HEK293 (cell line): ENCODE data around the gene CSK.
A peak's percentile ranks its signal among the peaks of the same experiment; 100 is the strongest.

ENCODE experiments used
- CTCF ChIA-PET: fragments of 350-600 bp; formaldehyde crosslinking; extraction: SDS; loops from one replicate; lab custom pipeline; 2021; ENCODE audit warnings: antibody characterized with exemption; lab: Yijun Ruan, JAX
- POLR2A ChIA-PET: fragments of 300-600 bp; formaldehyde crosslinking; extraction: SDS; loops from one replicate; lab custom pipeline; 2020; ENCODE audit warnings: antibody characterized with exemption, inconsistent platforms; lab: Yijun Ruan, JAX
- H3K27ac ChIP-seq: fragments of 200-500 bp; sonication (Bioruptor generic); 2 replicates; pipeline ENCODE4 v1.5.1; 2014; ENCODE audit warnings: low read depth, low read length, control low read depth, inconsistent platforms; ENCODE audit errors: extremely low read depth
- H3K36me3 ChIP-seq, 2 experiments: fragments of 200-500 bp in 1 of 2; sonication (Bioruptor generic) in 1 of 2; 1 replicate in 1 of 2; 2 replicates in 1 of 2; pipeline ENCODE4 v1.5.1; 2014 to 2017; ENCODE audit warnings: inconsistent platforms in 2 of 2, low read length in 2 of 2; ENCODE audit not compliant: control insufficient read depth in 2 of 2, insufficient read depth in 1 of 2
- H3K4me1 ChIP-seq: fragments of 200-500 bp; sonication (Bioruptor generic); 2 replicates; pipeline ENCODE4 v1.5.1; 2014; ENCODE audit warnings: mild to moderate bottlenecking, low read length, inconsistent platforms; ENCODE audit not compliant: control insufficient read depth, insufficient read depth
- H3K4me3 ChIP-seq: 2 replicates; pipeline ENCODE4 v1.5.1; 2011; ENCODE audit warnings: low read depth, mild to moderate bottlenecking, control low read depth, low read length, moderate library complexity
- H3K9me3 ChIP-seq: fragments of 200-500 bp; sonication (Bioruptor generic); 2 replicates; pipeline ENCODE4 v1.5.1; 2014; ENCODE audit warnings: low read depth, low read length, inconsistent platforms; ENCODE audit not compliant: control insufficient read depth, insufficient read depth
- EGR2 ChIP-seq: fragments of 450-650 bp; formaldehyde crosslinking; IDR thresholded peaks from 2 replicates; pipeline ENCODE4 v1.5.1; 2016; ENCODE audit warnings: low read depth, missing biosample characterization, missing genetic modification characterization
- HOXA7 ChIP-seq: sonication (generic); formaldehyde crosslinking; IDR thresholded peaks from 2 replicates; pipeline ENCODE4 v1.8.1; 2022; ENCODE audit warnings: missing genetic modification reagents, borderline replicate concordance
- OSR2 ChIP-seq: fragments of 450-650 bp; formaldehyde crosslinking; IDR thresholded peaks from 2 replicates; pipeline ENCODE4 v1.5.1; 2016; ENCODE audit warnings: missing biosample characterization, missing genetic modification characterization
- ZFHX2 ChIP-seq: fragments of 450-650 bp; formaldehyde crosslinking; conservative IDR thresholded peaks from 2 replicates; pipeline ENCODE4 v1.5.1; 2016; ENCODE audit warnings: missing biosample characterization, missing genetic modification characterization
- ZFP37 ChIP-seq: fragments of 450-650 bp; formaldehyde crosslinking; IDR thresholded peaks from 2 replicates; pipeline ENCODE4 v1.5.1; 2016; ENCODE audit warnings: missing biosample characterization, missing genetic modification characterization
- ZNF132 ChIP-seq: fragments of 450-650 bp; formaldehyde crosslinking; IDR thresholded peaks from 2 replicates; pipeline ENCODE4 v1.5.1; 2017; ENCODE audit warnings: missing biosample characterization, missing genetic modification characterization, borderline replicate concordance
- ZNF341 ChIP-seq: fragments of 450-650 bp; formaldehyde crosslinking; IDR thresholded peaks from 2 replicates; pipeline ENCODE4; 2016; ENCODE audit warnings: low read depth, missing biosample characterization, missing genetic modification characterization
- ZNF423 ChIP-seq: fragments of 450-650 bp; formaldehyde crosslinking; IDR thresholded peaks from 2 replicates; pipeline ENCODE4 v1.5.1; 2016; ENCODE audit warnings: missing biosample characterization, missing genetic modification characterization
- ZNF514 ChIP-seq: fragments of 450-650 bp; formaldehyde crosslinking; IDR thresholded peaks from 2 replicates; pipeline ENCODE4 v1.5.1; 2016; ENCODE audit warnings: missing biosample characterization, missing genetic modification characterization
- ZNF571 ChIP-seq: fragments of 450-650 bp; formaldehyde crosslinking; IDR thresholded peaks from 2 replicates; pipeline ENCODE4 v1.5.0; 2017; ENCODE audit warnings: missing biosample characterization, missing genetic modification characterization
- ZNF600 ChIP-seq: fragments of 450-650 bp; formaldehyde crosslinking; IDR thresholded peaks from 2 replicates; pipeline ENCODE4 v1.5.1; 2016; ENCODE audit warnings: missing biosample characterization, missing genetic modification characterization
- ZSCAN30 ChIP-seq: fragments of 450-650 bp; IDR thresholded peaks from 2 replicates; pipeline ENCODE4 v1.5.1; 2018; ENCODE audit warnings: missing biosample characterization, mild to moderate bottlenecking, missing genetic modification characterization, moderate library complexity
- TF ChIP-seq, protein P1 (sequence below): fragments of 450-650 bp; formaldehyde crosslinking; IDR thresholded peaks from 2 replicates; pipeline ENCODE4 v1.5.1; 2016; ENCODE audit warnings: missing biosample characterization, missing genetic modification characterization
- TF ChIP-seq, protein P2 (sequence below): fragments of 450-650 bp; formaldehyde crosslinking; IDR thresholded peaks from 2 replicates; pipeline ENCODE4 v1.5.1; 2016; ENCODE audit warnings: missing biosample characterization, missing genetic modification characterization, low read depth
- TF ChIP-seq, protein P3 (sequence below): fragments of 450-650 bp; formaldehyde crosslinking; IDR thresholded peaks from 2 replicates; pipeline ENCODE4 v1.5.1; 2016; ENCODE audit warnings: missing biosample characterization, missing genetic modification characterization

CSK gene

DNA sequence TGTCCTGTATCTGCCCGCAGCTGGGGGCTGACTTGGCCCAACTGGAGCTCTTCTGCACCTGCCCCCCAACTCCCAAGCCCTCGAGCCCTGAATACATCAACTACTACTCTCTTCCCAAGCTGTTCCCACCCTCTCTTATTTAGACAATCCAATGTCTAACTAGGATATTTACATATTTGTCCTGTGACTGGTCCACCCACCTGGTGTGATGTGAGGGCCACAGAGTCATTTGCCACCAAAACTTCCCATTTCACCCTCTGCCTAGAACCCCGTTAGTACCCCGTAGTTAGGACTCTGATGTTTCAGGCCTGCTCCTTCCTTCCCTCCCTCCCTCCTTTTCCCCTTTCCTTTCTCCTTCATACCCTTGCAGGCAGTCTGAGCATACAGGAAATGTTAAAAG, 50.9 kb downstream of the CSK start:
- ChIA-PET CTCF (interaction anchor here (0.6 to 8.3 kb wide), 6 partner anchors 9 to 156 kb away, joined by 3 to 63 read pairs (median 4); no protein-coding TSS in a partner anchor), POLR2A (interaction anchor here (1.4 kb wide), 1 partner anchor 62 kb away, joined by 3 read pairs; no protein-coding TSS in a partner anchor)
- Histone ChIP-seq H3K27ac (no peak overlapping the region), H3K36me3 (peaks cover 7 to 18% of the 10 kb centered on the region in 2 experiments; a peak in 2 of 3 replicates), H3K9me3 (no peaks in the 10 kb centered on the region), H3K4me1 (no peaks in the 10 kb centered on the region), H3K4me3 (no peak overlapping the region)
- TF ChIP-seq, protein P1, sequence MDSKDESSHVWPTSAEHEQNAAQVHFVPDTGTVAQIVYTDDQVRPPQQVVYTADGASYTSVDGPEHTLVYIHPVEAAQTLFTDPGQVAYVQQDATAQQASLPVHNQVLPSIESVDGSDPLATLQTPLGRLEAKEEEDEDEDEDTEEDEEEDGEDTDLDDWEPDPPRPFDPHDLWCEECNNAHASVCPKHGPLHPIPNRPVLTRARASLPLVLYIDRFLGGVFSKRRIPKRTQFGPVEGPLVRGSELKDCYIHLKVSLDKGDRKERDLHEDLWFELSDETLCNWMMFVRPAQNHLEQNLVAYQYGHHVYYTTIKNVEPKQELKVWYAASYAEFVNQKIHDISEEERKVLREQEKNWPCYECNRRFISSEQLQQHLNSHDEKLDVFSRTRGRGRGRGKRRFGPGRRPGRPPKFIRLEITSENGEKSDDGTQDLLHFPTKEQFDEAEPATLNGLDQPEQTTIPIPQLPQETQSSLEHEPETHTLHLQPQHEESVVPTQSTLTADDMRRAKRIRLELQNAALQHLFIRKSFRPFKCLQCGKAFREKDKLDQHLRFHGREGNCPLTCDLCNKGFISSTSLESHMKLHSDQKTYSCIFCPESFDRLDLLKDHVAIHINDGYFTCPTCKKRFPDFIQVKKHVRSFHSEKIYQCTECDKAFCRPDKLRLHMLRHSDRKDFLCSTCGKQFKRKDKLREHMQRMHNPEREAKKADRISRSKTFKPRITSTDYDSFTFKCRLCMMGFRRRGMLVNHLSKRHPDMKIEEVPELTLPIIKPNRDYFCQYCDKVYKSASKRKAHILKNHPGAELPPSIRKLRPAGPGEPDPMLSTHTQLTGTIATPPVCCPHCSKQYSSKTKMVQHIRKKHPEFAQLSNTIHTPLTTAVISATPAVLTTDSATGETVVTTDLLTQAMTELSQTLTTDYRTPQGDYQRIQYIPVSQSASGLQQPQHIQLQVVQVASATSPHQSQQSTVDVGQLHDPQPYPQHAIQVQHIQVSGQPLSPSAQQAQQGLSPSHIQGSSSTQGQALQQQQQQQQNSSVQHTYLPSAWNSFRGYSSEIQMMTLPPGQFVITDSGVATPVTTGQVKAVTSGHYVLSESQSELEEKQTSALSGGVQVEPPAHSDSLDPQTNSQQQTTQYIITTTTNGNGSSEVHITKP (tag by site-specific recombination): no peak
- no peak for TF ChIP-seq ZNF423 (tag by site-specific recombination)
- no peak for TF ChIP-seq ZNF600 (tag by site-specific recombination)
- no peak for TF ChIP-seq ZSCAN30 (tag by site-specific recombination)
- no peak for TF ChIP-seq HOXA7
- TF ChIP-seq, protein P2, sequence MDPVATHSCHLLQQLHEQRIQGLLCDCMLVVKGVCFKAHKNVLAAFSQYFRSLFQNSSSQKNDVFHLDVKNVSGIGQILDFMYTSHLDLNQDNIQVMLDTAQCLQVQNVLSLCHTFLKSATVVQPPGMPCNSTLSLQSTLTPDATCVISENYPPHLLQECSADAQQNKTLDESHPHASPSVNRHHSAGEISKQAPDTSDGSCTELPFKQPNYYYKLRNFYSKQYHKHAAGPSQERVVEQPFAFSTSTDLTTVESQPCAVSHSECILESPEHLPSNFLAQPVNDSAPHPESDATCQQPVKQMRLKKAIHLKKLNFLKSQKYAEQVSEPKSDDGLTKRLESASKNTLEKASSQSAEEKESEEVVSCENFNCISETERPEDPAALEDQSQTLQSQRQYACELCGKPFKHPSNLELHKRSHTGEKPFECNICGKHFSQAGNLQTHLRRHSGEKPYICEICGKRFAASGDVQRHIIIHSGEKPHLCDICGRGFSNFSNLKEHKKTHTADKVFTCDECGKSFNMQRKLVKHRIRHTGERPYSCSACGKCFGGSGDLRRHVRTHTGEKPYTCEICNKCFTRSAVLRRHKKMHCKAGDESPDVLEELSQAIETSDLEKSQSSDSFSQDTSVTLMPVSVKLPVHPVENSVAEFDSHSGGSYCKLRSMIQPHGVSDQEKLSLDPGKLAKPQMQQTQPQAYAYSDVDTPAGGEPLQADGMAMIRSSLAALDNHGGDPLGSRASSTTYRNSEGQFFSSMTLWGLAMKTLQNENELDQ (tag by site-specific recombination): no peak
- no peak for TF ChIP-seq ZNF132 (tag by site-specific recombination)
- no peak for TF ChIP-seq ZFP37 (tag by site-specific recombination)
- TF ChIP-seq, protein P3, sequence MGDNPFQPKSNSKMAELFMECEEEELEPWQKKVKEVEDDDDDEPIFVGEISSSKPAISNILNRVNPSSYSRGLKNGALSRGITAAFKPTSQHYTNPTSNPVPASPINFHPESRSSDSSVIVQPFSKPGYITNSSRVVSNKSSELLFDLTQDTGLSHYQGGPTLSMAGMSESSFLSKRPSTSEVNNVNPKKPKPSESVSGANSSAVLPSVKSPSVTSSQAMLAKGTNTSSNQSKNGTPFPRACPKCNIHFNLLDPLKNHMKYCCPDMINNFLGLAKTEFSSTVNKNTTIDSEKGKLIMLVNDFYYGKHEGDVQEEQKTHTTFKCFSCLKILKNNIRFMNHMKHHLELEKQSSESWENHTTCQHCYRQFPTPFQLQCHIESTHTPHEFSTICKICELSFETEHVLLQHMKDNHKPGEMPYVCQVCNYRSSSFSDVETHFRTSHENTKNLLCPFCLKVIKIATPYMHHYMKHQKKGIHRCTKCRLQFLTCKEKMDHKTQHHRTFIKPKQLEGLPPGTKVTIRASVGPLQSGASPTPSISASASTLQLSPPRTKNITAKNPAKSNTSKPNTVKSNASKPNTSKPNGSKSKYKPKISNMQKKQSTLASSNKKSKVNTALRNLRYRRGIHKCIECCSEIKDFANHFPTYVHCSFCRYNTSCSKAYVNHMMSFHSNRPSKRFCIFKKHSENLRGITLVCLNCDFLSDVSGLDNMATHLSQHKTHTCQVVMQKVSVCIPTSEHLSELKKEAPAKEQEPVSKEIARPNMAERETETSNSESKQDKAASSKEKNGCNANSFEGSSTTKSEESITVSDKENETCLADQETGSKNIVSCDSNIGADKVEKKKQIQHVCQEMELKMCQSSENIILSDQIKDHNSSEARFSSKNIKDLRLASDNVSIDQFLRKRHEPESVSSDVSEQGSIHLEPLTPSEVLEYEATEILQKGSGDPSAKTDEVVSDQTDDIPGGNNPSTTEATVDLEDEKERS (tag by site-specific recombination): no peak

DNA sequence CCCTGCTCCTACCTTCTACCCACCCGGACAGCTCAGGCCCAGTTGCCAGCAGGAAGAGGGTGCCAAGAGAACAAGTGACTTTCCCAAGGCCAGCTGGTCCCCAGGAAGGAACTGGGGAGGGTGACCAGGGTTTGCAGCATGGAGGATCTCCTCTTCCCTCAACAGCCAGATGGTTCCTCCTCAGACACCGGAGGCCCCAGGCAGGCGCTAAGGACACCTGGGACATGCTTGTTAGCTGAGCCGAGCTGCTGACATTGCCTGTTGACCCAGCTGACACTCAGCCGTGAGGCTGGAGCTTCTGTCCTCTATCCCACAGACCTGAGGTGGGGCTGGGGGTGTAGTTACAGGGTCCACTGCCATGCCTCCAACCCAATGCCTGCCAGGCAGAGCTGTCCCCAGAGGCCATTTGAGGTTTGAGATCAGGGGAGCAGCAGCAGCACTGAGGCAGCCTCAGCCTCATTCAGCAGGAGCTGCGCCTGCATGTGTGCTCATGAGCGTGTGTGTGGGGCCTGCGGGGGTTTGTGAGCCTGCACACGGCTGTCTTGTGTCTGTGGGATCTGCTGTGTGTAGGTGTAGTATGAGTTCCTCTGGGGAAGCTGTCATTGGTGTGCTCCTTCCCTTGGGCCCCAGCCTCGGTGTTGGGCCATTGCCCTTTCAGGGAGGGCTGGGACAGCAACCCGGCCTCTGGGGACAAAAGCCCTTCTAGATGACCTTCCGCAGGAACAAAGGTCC, 51.7 kb downstream of the CSK start:
- ChIA-PET CTCF (interaction anchor here (0.6 to 8.3 kb wide), 7 partner anchors 9 to 117 kb away, joined by 3 to 63 read pairs (median 3); partner anchors contain the start of gene LMAN1L), POLR2A (interaction anchor here (1.4 kb wide), 1 partner anchor 62 kb away, joined by 3 read pairs; no protein-coding TSS in a partner anchor)
- no peak for TF ChIP-seq ZNF571
- TF ChIP-seq, protein P2 (tag by site-specific recombination): no peak
- peak; percentile 60 for TF ChIP-seq ZFHX2 (tag by site-specific recombination)
- TF ChIP-seq OSR2: no peak
- TF ChIP-seq ZNF341 (tag by site-specific recombination): peak; percentile 87
- no peak for TF ChIP-seq ZNF514 (tag by site-specific recombination)
- TF ChIP-seq EGR2 (tag by site-specific recombination): peak; percentile 52
- Histone ChIP-seq H3K36me3 (peaks cover 7 to 24% of the 10 kb centered on the region in 2 experiments; a peak in 2 of 3 replicates), H3K4me3 (no peak overlapping the region), H3K9me3 (no peaks in the 10 kb centered on the region), H3K4me1 (no peaks in the 10 kb centered on the region), H3K27ac (no peak overlapping the region)
